K562 (cell line): ENCODE measurements around the gene POLR3G. TPM values are rescaled to one million over a fixed set of nuclear protein-coding genes. Genes with fewer than 3 reads are reported as not detected.

ENCODE experiments used
- CGGBP1 ChIP-seq: fragments of 250-450 bp; sonication (Bioruptor Pico); IDR thresholded peaks from 2 replicates; pipeline ENCODE4 v1.9.0; 2021; ENCODE audit warnings: mild to moderate bottlenecking
- E2F4 ChIP-seq: sonication (generic); formaldehyde crosslinking; IDR thresholded peaks from 2 replicates; pipeline ENCODE4 v1.8.0; 2022; ENCODE audit warnings: mild to moderate bottlenecking, low read depth, missing genetic modification reagents
- GTF2F1 ChIP-seq: IDR thresholded peaks from 2 replicates; pipeline ENCODE4 v1.6.1; 2011; ENCODE audit warnings: low read depth, low read length, improper control_type of control experiment
- HMG20B ChIP-seq: fragments of 250-450 bp; sonication (Bioruptor Pico); IDR thresholded peaks from 2 replicates; pipeline ENCODE4 v1.5.0; 2021; ENCODE audit warnings: mild to moderate bottlenecking
- HOMEZ ChIP-seq: fragments of 250-450 bp; sonication (Bioruptor Pico); IDR thresholded peaks from 2 replicates; pipeline ENCODE4 v1.4.0; 2020; ENCODE audit warnings: mild to moderate bottlenecking, moderate library complexity
- SRSF3 ChIP-seq: fragments of 200-400 bp; formaldehyde crosslinking; IDR thresholded peaks from 2 replicates; pipeline ENCODE4 v1.6.1; 2016; ENCODE audit warnings: mild to moderate bottlenecking, low read length, moderate library complexity; ENCODE audit not compliant: insufficient read depth
- THAP7 ChIP-seq: fragments of 250-450 bp; sonication (Bioruptor Pico); IDR thresholded peaks from 2 replicates; pipeline ENCODE4 v1.5.0; 2021
- ZBTB49 ChIP-seq: sonication (generic); formaldehyde crosslinking; IDR thresholded peaks from 2 replicates; pipeline ENCODE4 v1.8.0; 2022; ENCODE audit warnings: missing genetic modification reagents, mild to moderate bottlenecking, borderline replicate concordance
- ZNF407 ChIP-seq: fragments of 450-650 bp; IDR thresholded peaks from 2 replicates; pipeline ENCODE4 v1.6.1; 2016; ENCODE audit warnings: low read depth
- ZNF408 ChIP-seq: fragments of 250-450 bp; sonication (Bioruptor Pico); IDR thresholded peaks from 2 replicates; pipeline ENCODE4 v1.4.0; 2020; ENCODE audit warnings: low read depth, mild to moderate bottlenecking, moderate library complexity
- polyA plus RNA-seq, 8 experiments: library from polyadenylated mRNA; depleted of rRNA in 4 of 8; stranded (reverse) in 5 of 8; unstranded in 3 of 8; fragments of >200 nt; fragmentation: Nextera tagmentation in 2 of 8; fragmentation: Illumina TruSeq in 1 of 8; extraction: Ambion mirVana in 2 of 8; extraction: Trizol in 1 of 8; gene quantifications; 2 replicates each; pipeline versions ENCODE4 v1.2.1 to v1.2.3, GENCODE V29; 2011 to 2014; ENCODE audit warnings: inconsistent platforms in 1 of 8, missing spikeins in 1 of 8
- total RNA-seq, 7 experiments: library from RNA; depleted of rRNA in 6 of 7; stranded (reverse); fragments of >200 nt in 6 of 7; fragmentation: Illumina TruSeq in 2 of 7; extraction: Trizol in 2 of 7; gene quantifications; 2 replicates each; pipeline versions ENCODE4 v1.2.1 to v1.2.3, GENCODE V29; 2011 to 2021; ENCODE audit warnings: low replicate concordance in 1 of 7

POLR3G gene
- total and polyA plus RNA-seq, 9 of the 15 experiments (the other 6 are each of a cell fraction or from before 2014, with no cell fraction given) = 39.0 to 111 (median 59.0) TPM

GRCh38 chr5:90474235-90475107 is at the start of gene POLR3G, which contains the start of gene MBLAC2 (continued):
- TF ChIP-seq E2F4 (CRISPR knock-in tag) = no peak
- 0 out of 2 replicates have a peak, but pooled peaks have one; percentile 14 for TF ChIP-seq CGGBP1
- TF ChIP-seq ZBTB49 (CRISPR knock-in tag) = no peak; the same call in 1 of the 2 replicates
- no peak for TF ChIP-seq SRSF3
- peak; percentile 97 for TF ChIP-seq ZNF407
- no peak for TF ChIP-seq HMG20B (CRISPR knock-in tag)
- 0 out of 2 replicates have a peak, but pooled peaks have one; percentile 37 for TF ChIP-seq HOMEZ (CRISPR knock-in tag)
- TF ChIP-seq THAP7 = no peak
- TF ChIP-seq ZNF408 = no peak
- TF ChIP-seq GTF2F1 = no peak; the same call in 1 of the 2 replicates
